HepG2 (cell line): ENCODE measurements around the gene ZMYND10. TPM values are rescaled to one million over a fixed set of nuclear protein-coding genes. Genes with fewer than 3 reads are reported as not detected.

Experiments used
- ATF7-NPFF ChIP-seq: sonication (generic); formaldehyde crosslinking; IDR thresholded peaks from 2 replicates; pipeline ENCODE4 v1.8.1; 2023; ENCODE audit warnings: mild to moderate bottlenecking, low read depth, missing genetic modification reagents, moderate library complexity
- CBX1 ChIP-seq: IDR thresholded peaks from one replicate; pipeline ENCODE4 v1.6.1; 2016; ENCODE audit warnings: antibody characterized with exemption, low read depth
- KAT7 ChIP-seq: IDR thresholded peaks from 2 replicates; pipeline ENCODE4 v1.6.1; 2018; ENCODE audit warnings: borderline replicate concordance, missing compliant biosample characterization
- MAFG ChIP-seq: sonication (generic); formaldehyde crosslinking; IDR thresholded peaks from 2 replicates; pipeline ENCODE4 v1.5.1; 2020; ENCODE audit warnings: mild to moderate bottlenecking, missing genetic modification reagents
- NONO ChIP-seq, 2 experiments: fragments of 450-650 bp in 1 of 2; sonication (generic) in 1 of 2; formaldehyde crosslinking in 1 of 2; IDR thresholded peaks in 1 of 2; conservative IDR thresholded peaks in 1 of 2; 2 replicates each; pipeline versions ENCODE4 v1.6.1 to v1.8.0; 2017 to 2022; ENCODE audit warnings: mild to moderate bottlenecking in 1 of 2, missing genetic modification reagents in 1 of 2, moderate library complexity in 1 of 2
- PITX1 ChIP-seq: sonication (generic); formaldehyde crosslinking; IDR thresholded peaks from 2 replicates; pipeline ENCODE4 v1.5.1; 2020; ENCODE audit warnings: mild to moderate bottlenecking, missing genetic modification reagents
- POLR2A ChIP-seq, 2 experiments: IDR thresholded peaks; 2 replicates each; pipeline ENCODE4 v1.6.1; 2011; ENCODE audit warnings: low read depth in 2 of 2, low read length in 2 of 2, mild to moderate bottlenecking in 1 of 2, moderate library complexity in 1 of 2; ENCODE audit not compliant: insufficient read depth in 1 of 2
- RNF2 ChIP-seq: fragments of 450-650 bp; conservative IDR thresholded peaks from 2 replicates; pipeline ENCODE4 v1.6.1; 2016; ENCODE audit warnings: low read depth
- THYN1 ChIP-seq: sonication (generic); formaldehyde crosslinking; IDR thresholded peaks from 2 replicates; pipeline ENCODE4 v1.8.1; 2023; ENCODE audit warnings: low read depth, mild to moderate bottlenecking, moderate library complexity, missing genetic modification reagents, borderline replicate concordance
- TSC22D2 ChIP-seq: sonication (generic); formaldehyde crosslinking; IDR thresholded peaks from 2 replicates; pipeline ENCODE4 v1.5.1; 2020; ENCODE audit warnings: missing genetic modification reagents, mild to moderate bottlenecking, borderline replicate concordance
- ZNF253 ChIP-seq: sonication (generic); formaldehyde crosslinking; IDR thresholded peaks from 2 replicates; pipeline ENCODE4 v1.8.0; 2022; ENCODE audit warnings: mild to moderate bottlenecking, missing genetic modification reagents, borderline replicate concordance
- ZNF317 ChIP-seq: sonication (generic); formaldehyde crosslinking; IDR thresholded peaks from 2 replicates; pipeline ENCODE4 v1.5.0; 2020; ENCODE audit warnings: mild to moderate bottlenecking, missing genetic modification reagents
- ZNF460 ChIP-seq: sonication (generic); formaldehyde crosslinking; IDR thresholded peaks from 2 replicates; pipeline ENCODE4 v1.5.1; 2020; ENCODE audit warnings: missing genetic modification reagents, mild to moderate bottlenecking, borderline replicate concordance
- ZNF724P ChIP-seq: sonication (generic); formaldehyde crosslinking; IDR thresholded peaks from 2 replicates; pipeline ENCODE4 v1.8.0; 2022; ENCODE audit warnings: missing genetic modification reagents, borderline replicate concordance
- ZNF749 ChIP-seq: sonication (generic); formaldehyde crosslinking; IDR thresholded peaks from 2 replicates; pipeline ENCODE4 v1.8.0; 2022; ENCODE audit warnings: mild to moderate bottlenecking, missing genetic modification reagents, moderate library complexity, borderline replicate concordance
- ZNF761 ChIP-seq: sonication (generic); formaldehyde crosslinking; conservative IDR thresholded peaks from 2 replicates; pipeline ENCODE4 v1.4.0; 2020; ENCODE audit warnings: mild to moderate bottlenecking, missing genetic modification reagents
- ZNF768 ChIP-seq: sonication (generic); formaldehyde crosslinking; IDR thresholded peaks from 2 replicates; pipeline ENCODE4 v1.4.0; 2020; ENCODE audit warnings: missing genetic modification reagents
- ZSCAN22 ChIP-seq: sonication (generic); formaldehyde crosslinking; IDR thresholded peaks from 2 replicates; pipeline ENCODE4 v1.4.0; 2020; ENCODE audit warnings: mild to moderate bottlenecking, missing genetic modification reagents
- polyA plus RNA-seq, 8 experiments: library from polyadenylated mRNA; depleted of rRNA in 3 of 8; stranded (reverse) in 7 of 8; unstranded in 1 of 8; fragments of >200 nt; fragmentation: Illumina TruSeq in 4 of 8; extraction: Trizol in 4 of 8; gene quantifications; 2 replicates each; pipeline versions ENCODE4 v1.2.1 to v1.2.3, GENCODE V29; 2011 to 2016; ENCODE audit warnings: low read depth in 4 of 8, missing spikeins in 1 of 8, mixed read lengths in 1 of 8; ENCODE audit not compliant: insufficient read depth in 1 of 8
- total RNA-seq, 5 experiments: library from RNA; depleted of rRNA; stranded (reverse); fragments of >200 nt; fragmentation: Illumina TruSeq; extraction: Trizol; gene quantifications; 2 replicates each; pipeline ENCODE4 v1.2.3, GENCODE V29; 2016; ENCODE audit warnings: low read depth in 1 of 5
- TF ChIP-seq, protein P1 (sequence below): sonication (generic); formaldehyde crosslinking; IDR thresholded peaks from 2 replicates; pipeline ENCODE4 v1.8.1; 2023; ENCODE audit warnings: mild to moderate bottlenecking, missing genetic modification reagents, borderline replicate concordance
- TF ChIP-seq, protein P2 (sequence below): sonication (generic); formaldehyde crosslinking; IDR thresholded peaks from 2 replicates; pipeline ENCODE4 v1.5.1; 2020; ENCODE audit warnings: missing genetic modification reagents, mild to moderate bottlenecking, borderline replicate concordance
- TF ChIP-seq, protein P3 (sequence below): IDR thresholded peaks from 2 replicates; pipeline ENCODE4 v1.6.1; 2016; ENCODE audit warnings: low read depth, control low read depth
- TF ChIP-seq, protein P4 (sequence below): sonication (generic); formaldehyde crosslinking; IDR thresholded peaks from 2 replicates; pipeline ENCODE4 v1.4.0; 2020; ENCODE audit warnings: mild to moderate bottlenecking, missing genetic modification reagents
- TF ChIP-seq, protein P5 (sequence below): sonication (generic); formaldehyde crosslinking; IDR thresholded peaks from 2 replicates; pipeline ENCODE4 v1.4.0; 2020; ENCODE audit warnings: missing genetic modification reagents

ZMYND10 gene
- total and polyA plus RNA-seq, 2 of the 13 experiments (the other 11 are each of a cell fraction or from before 2014, with no cell fraction given) = 0.60 to 0.74 TPM

DNA sequence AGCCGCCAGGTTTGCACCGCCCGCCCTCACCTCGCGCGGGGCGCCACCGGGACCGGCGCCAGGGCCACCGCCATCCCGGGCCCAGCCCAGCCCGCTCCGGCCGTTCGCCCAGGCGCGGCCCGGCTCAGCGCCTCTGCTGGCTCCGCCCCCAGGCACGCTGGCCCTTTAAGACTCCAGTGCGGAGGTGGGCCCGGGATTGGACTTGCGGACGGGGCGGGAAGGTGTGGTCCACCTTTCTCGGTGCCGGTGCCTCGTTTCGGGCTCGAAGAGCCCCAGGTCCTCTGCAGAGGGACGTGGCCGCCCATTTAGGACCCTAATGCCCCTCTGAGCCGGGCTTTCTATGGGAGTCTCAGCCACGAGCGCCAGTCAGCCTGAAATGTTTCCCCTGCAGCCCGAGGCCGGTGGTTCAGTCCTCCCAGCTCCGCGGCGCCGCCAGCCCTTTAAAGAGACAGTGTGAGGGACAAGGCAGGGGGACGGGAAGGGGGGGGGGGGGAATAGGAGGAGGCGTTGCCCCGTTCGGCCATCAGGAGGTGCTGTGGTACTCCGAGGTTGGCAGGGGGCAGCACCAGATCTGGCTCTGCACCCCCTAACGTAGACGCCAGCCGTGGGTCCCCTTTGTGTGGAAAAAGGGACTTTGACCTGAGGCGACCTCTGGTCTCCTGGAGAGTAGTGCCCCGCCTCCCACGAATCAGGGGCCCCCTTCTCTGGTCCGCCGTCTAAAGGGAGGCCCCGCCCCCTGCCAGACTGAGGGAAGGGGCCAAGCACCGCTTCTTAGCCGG is 24.0 kb downstream of the ZMYND10 start (continued):
- TF ChIP-seq ZNF749 (peak; percentile 17; the same call in 1 of the 2 replicates), ZNF761 (CRISPR knock-in tag) (0 out of 2 replicates have a peak, but pooled peaks have one; percentile 37), ZNF317 (CRISPR knock-in tag) (0 out of 2 replicates have a peak, but pooled peaks have one; percentile 30), KAT7 (CRISPR knock-in tag) (peak; percentile 58; the same call in 1 of the 2 replicates), NONO (IDR thresholded peaks at IDR 0.05) (peak; percentile 82; the same call in 1 of the 2 replicates), NONO (CRISPR knock-in tag; conservative IDR thresholded peaks at IDR 0.05) (peak; percentile 46), ZNF460 (CRISPR knock-in tag) (no peak; the same call in 1 of the 2 replicates), TSC22D2 (CRISPR knock-in tag) (no peak), PITX1 (peak; percentile 58), POLR2A (IDR thresholded peaks at IDR 0.05; ENCODE audit: insufficient read depth in 1 of 2, low read depth in 2 of 2, low read length in 2 of 2) (no peak; a peak in 1 of 4 replicates), CBX1 (peak; percentile 41), ATF7-NPFF (CRISPR knock-in tag) (peak; percentile 56; the same call in 1 of the 2 replicates), ZNF724P (CRISPR knock-in tag) (0 out of 2 replicates have a peak, but pooled peaks have one; percentile 56), RNF2 (peak; percentile 63; the same call in 1 of the 2 replicates), THYN1 (CRISPR knock-in tag) (no peak), ZSCAN22 (CRISPR knock-in tag) (peak; percentile 99), MAFG (no peak), ZNF768 (CRISPR knock-in tag) (peak; percentile 25; the same call in 1 of the 2 replicates), ZNF253 (CRISPR knock-in tag) (no peak)
- TF ChIP-seq, protein P1, sequence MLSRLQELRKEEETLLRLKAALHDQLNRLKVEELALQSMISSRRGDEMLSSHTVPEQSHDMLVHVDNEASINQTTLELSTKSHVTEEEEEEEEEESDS (CRISPR knock-in tag) = no peak
- TF ChIP-seq, protein P2, sequence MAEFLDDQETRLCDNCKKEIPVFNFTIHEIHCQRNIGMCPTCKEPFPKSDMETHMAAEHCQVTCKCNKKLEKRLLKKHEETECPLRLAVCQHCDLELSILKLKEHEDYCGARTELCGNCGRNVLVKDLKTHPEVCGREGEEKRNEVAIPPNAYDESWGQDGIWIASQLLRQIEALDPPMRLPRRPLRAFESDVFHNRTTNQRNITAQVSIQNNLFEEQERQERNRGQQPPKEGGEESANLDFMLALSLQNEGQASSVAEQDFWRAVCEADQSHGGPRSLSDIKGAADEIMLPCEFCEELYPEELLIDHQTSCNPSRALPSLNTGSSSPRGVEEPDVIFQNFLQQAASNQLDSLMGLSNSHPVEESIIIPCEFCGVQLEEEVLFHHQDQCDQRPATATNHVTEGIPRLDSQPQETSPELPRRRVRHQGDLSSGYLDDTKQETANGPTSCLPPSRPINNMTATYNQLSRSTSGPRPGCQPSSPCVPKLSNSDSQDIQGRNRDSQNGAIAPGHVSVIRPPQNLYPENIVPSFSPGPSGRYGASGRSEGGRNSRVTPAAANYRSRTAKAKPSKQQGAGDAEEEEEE (CRISPR knock-in tag) = 0 out of 2 replicates have a peak, but pooled peaks have one; percentile 3
- TF ChIP-seq, protein P3, sequence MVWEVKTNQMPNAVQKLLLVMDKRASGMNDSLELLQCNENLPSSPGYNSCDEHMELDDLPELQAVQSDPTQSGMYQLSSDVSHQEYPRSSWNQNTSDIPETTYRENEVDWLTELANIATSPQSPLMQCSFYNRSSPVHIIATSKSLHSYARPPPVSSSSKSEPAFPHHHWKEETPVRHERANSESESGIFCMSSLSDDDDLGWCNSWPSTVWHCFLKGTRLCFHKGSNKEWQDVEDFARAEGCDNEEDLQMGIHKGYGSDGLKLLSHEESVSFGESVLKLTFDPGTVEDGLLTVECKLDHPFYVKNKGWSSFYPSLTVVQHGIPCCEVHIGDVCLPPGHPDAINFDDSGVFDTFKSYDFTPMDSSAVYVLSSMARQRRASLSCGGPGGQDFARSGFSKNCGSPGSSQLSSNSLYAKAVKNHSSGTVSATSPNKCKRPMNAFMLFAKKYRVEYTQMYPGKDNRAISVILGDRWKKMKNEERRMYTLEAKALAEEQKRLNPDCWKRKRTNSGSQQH (CRISPR knock-in tag) = 0 out of 2 replicates have a peak, but pooled peaks have one; percentile 18
- TF ChIP-seq, protein P4, sequence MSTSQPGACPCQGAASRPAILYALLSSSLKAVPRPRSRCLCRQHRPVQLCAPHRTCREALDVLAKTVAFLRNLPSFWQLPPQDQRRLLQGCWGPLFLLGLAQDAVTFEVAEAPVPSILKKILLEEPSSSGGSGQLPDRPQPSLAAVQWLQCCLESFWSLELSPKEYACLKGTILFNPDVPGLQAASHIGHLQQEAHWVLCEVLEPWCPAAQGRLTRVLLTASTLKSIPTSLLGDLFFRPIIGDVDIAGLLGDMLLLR (CRISPR knock-in tag) = peak; percentile 29; the same call in 1 of the 2 replicates
- TF ChIP-seq, protein P5, sequence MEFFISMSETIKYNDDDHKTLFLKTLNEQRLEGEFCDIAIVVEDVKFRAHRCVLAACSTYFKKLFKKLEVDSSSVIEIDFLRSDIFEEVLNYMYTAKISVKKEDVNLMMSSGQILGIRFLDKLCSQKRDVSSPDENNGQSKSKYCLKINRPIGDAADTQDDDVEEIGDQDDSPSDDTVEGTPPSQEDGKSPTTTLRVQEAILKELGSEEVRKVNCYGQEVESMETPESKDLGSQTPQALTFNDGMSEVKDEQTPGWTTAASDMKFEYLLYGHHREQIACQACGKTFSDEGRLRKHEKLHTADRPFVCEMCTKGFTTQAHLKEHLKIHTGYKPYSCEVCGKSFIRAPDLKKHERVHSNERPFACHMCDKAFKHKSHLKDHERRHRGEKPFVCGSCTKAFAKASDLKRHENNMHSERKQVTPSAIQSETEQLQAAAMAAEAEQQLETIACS (CRISPR knock-in tag) = no peak
